GM12878 (cell line): Measurements from ENCODE around the gene B3GNT7. TPM values are rescaled to one million over a fixed set of nuclear protein-coding genes. Genes with fewer than 3 reads are reported as not detected.

Experiments
- ATAC-seq: fragments of 200-7000 bp; cut with Tn5 transposase; 3 replicates; pipeline ENCODE4 v1.9.1; 2020; ENCODE audit warnings: mild to moderate bottlenecking, moderate library complexity
- BruUV-seq: library from RNA; stranded (reverse); fragments of 400-500 nt; replicated peaks from 2 replicates; lab custom pipeline; 2021; lab: Mats Ljungman, UMichigan
- CTCF ChIA-PET: fragments of 300-600 bp; sonication (Branson Sonifier 250); formaldehyde crosslinking; extraction: SDS; loops from one replicate; lab custom pipeline; 2021; ENCODE audit warnings: inconsistent platforms; lab: Yijun Ruan, JAX
- POLR2A ChIA-PET: fragments of 350-600 bp; formaldehyde crosslinking; extraction: SDS; loops from one replicate; lab custom pipeline; 2021; ENCODE audit warnings: inconsistent platforms; lab: Charles Lee
- RAD21 ChIA-PET: fragments of 300-600 bp; sonication (Branson Sonifier 250); formaldehyde crosslinking; loops from one replicate; lab custom pipeline; 2023; ENCODE audit warnings: antibody characterized with exemption; ENCODE audit not compliant: unreplicated experiment; lab: Charles Lee
- SMC1A ChIA-PET: fragments of 300-600 bp; sonication (Branson Sonifier 250); formaldehyde crosslinking; loops from one replicate; lab custom pipeline; 2023; ENCODE audit not compliant: unreplicated experiment, uncharacterized antibody; lab: Charles Lee
- DNase-seq: peaks from one replicate; pipeline ENCODE4 v3.0.0-alpha.2; 2011; ENCODE audit warnings: low read depth, low spot score
- FAIRE-seq: peaks from 3 replicates; lab custom pipeline; 2011; peaks lifted over from hg19 to GRCh38; lab: Jason Lieb, UNC
- H2AFZ ChIP-seq: 2 replicates; pipeline ENCODE4 v1.6.0; 2011; ENCODE audit warnings: low read depth, low read length, control low read depth; ENCODE audit not compliant: control insufficient read depth
- H3K27ac ChIP-seq: 2 replicates; pipeline ENCODE4 v1.5.1; 2011; ENCODE audit warnings: control low read depth; ENCODE audit not compliant: control insufficient read depth, insufficient read depth
- H3K27me3 ChIP-seq, 2 experiments: replicated peaks in 1 of 2; 2 replicates each; pipeline versions ENCODE4 v1.6.0 to v1.6.1; 2011; ENCODE audit warnings: low read length in 1 of 2; ENCODE audit not compliant: control insufficient read depth in 2 of 2, insufficient read depth in 2 of 2
- H3K36me3 ChIP-seq, 2 experiments: 2 replicates each; pipeline ENCODE4 v1.5.1; 2011; ENCODE audit warnings: low read length in 1 of 2; ENCODE audit not compliant: control insufficient read depth in 2 of 2, insufficient read depth in 2 of 2
- H3K4me1 ChIP-seq: 2 replicates; pipeline ENCODE4 v1.6.1; 2011; ENCODE audit warnings: mild to moderate bottlenecking, low read length, moderate library complexity, mixed read lengths; ENCODE audit not compliant: control insufficient read depth, insufficient read depth
- H3K4me2 ChIP-seq: 2 replicates; pipeline ENCODE4 v1.6.0; 2011; ENCODE audit warnings: control low read depth; ENCODE audit not compliant: control insufficient read depth, insufficient read depth
- H3K4me3 ChIP-seq: fragments of 200-600 bp; sonication (generic); 2 replicates; pipeline ENCODE4 v1.5.1; 2016
- H3K79me2 ChIP-seq: 2 replicates; pipeline ENCODE4 v1.6.0; 2011; ENCODE audit warnings: low read length; ENCODE audit not compliant: control insufficient read depth, insufficient read depth
- H3K9ac ChIP-seq: 2 replicates; pipeline ENCODE4 v1.8.0; 2011; ENCODE audit warnings: low read length, control low read depth, mixed read lengths; ENCODE audit not compliant: control insufficient read depth, insufficient read depth
- H3K9me3 ChIP-seq: replicated peaks from 3 replicates; pipeline ENCODE4 v1.5.1; 2011; ENCODE audit warnings: mild to moderate bottlenecking, low read length; ENCODE audit not compliant: control insufficient read depth, insufficient read depth
- H4K20me1 ChIP-seq: 2 replicates; pipeline ENCODE4 v1.6.0; 2011; ENCODE audit not compliant: control insufficient read depth, insufficient read depth
- CUX1 ChIP-seq: IDR thresholded peaks from 2 replicates; pipeline ENCODE4 v1.6.1; 2012; ENCODE audit warnings: improper control_type of control experiment, low read depth, low read length; ENCODE audit not compliant: insufficient replicate concordance
- MLLT1 ChIP-seq: fragments of 450-650 bp; IDR thresholded peaks from 2 replicates; pipeline ENCODE4 v1.6.1; 2016; ENCODE audit warnings: mild to moderate bottlenecking
- WGBS: methylation state at CpG from one replicate; pipeline ENCODE4 v1.1.6; 2016; ENCODE audit warnings: low lambda C conversion rate; ENCODE audit not compliant: insufficient replicate concordance, insufficient coverage; ENCODE audit errors: missing lambda C conversion rate; 5-methylcytosine and 5-hydroxymethylcytosine counted together
- in situ Hi-C: fragments of 300-500 bp; cut with MboI; formaldehyde crosslinking; loops from 9 replicates; pipeline ENCODE4 v1.14.3; 2018; ENCODE audit warnings: mixed read lengths
- intact Hi-C: fragments of 100-400 bp; cut with micrococcal nuclease; formaldehyde crosslinking; loops from one replicate; pipeline ENCODE4 v1.14.2; 2022; ENCODE audit not compliant: unreplicated experiment
- polyA plus RNA-seq, 11 experiments: library from polyadenylated mRNA; depleted of rRNA in 4 of 11; unstranded in 6 of 11; stranded (reverse) in 5 of 11; fragments of >200 nt; fragmentation: Nextera tagmentation in 4 of 11; fragmentation: Illumina TruSeq in 1 of 11; extraction: Ambion mirVana in 4 of 11; extraction: Trizol in 1 of 11; gene quantifications; 1 replicate in 1 of 11; 2 replicates in 10 of 11; pipeline versions ENCODE4 v1.2.1 to v1.2.3, GENCODE V29; 2011 to 2016; ENCODE audit warnings: inconsistent platforms in 2 of 11, missing spikeins in 2 of 11, low read depth in 1 of 11
- total RNA-seq, 4 experiments: library from RNA; depleted of rRNA in 3 of 4; stranded (reverse); fragments of >200 nt in 3 of 4; fragmentation: Illumina TruSeq in 1 of 4; extraction: Trizol in 1 of 4; gene quantifications; 2 replicates each; pipeline versions ENCODE4 v1.2.1 to v1.2.3, GENCODE V29; 2013 to 2021

Gene B3GNT7
- total and polyA plus RNA-seq, 10 of the 15 experiments (the other 5 are each of a cell fraction or from before 2014, with no cell fraction given): 0.91 to 12.6 (median 3.7) TPM

- peak overlapping the region; percentile 95 for H3K27ac ChIP-seq
- peak overlapping the region; percentile 85 for H3K9ac ChIP-seq
- no peaks in the 10 kb centered on the region for H3K9me3 ChIP-seq
- intact Hi-C loops (loop anchor here (10.0 kb wide), 2 partner anchors 272 to 568 kb away; no protein-coding TSS in a partner anchor), in situ Hi-C loops (loop anchor here (5.0 kb wide), 2 partner anchors 90 to 165 kb away; no protein-coding TSS in a partner anchor)
- H3K27me3 ChIP-seq: no peaks in the 10 kb centered on the region
- DNase-seq (no peak), FAIRE-seq (no peak), ATAC-seq (no peak)
- H2AFZ ChIP-seq: peak overlapping the region; percentile 62; the same call in 1 of the 2 replicates
- SMC1A ChIA-PET: interaction anchor here (1.1 to 6.3 kb wide), 10 partner anchors 12 to 280 kb away, joined by 3 to 66 read pairs (median 4); no protein-coding TSS in a partner anchor
- CTCF ChIA-PET: interaction anchor here (0.8 to 6.0 kb wide), 11 partner anchors 9 to 289 kb away, joined by 3 to 79 read pairs (median 9); no protein-coding TSS in a partner anchor
- no TSS peak for BruUV-seq
- POLR2A ChIA-PET: interaction anchor here (1.0 to 2.2 kb wide), 5 partner anchors 71 to 170 kb away, joined by 3 to 15 read pairs (median 8); partner anchors contain the start of gene NCL
- peaks cover 40% of the 10 kb centered on the region for H3K79me2 ChIP-seq
- H3K36me3 ChIP-seq: no peaks in the 10 kb centered on the region; a peak in 1 of 4 replicates
- RAD21 ChIA-PET: interaction anchor here (1.1 to 6.0 kb wide), 6 partner anchors 14 to 212 kb away, joined by 3 to 52 read pairs (median 10); partner anchors contain the start of gene NCL
- peaks cover 58% of the 10 kb centered on the region for H3K4me1 ChIP-seq
- 95% methylated on average over 14 of the region's 14 CpGs for WGBS
- peak overlapping the region; percentile 65; the same call in 1 of the 2 replicates for H3K4me3 ChIP-seq
- H4K20me1 ChIP-seq: no peaks in the 10 kb centered on the region
- H3K4me2 ChIP-seq: peak overlapping the region; percentile 83
- TF ChIP-seq MLLT1 (peak; percentile 78; the same call in 1 of the 2 replicates), CUX1 (no peak)
Observed at GRCh38 chr2:231392431-231393148, 2.9 kb upstream of the B3GNT7 start.
